SK-N-SH (cell line): Measurements from ENCODE around the gene BABAM2. TPM values are rescaled to one million over a fixed set of nuclear protein-coding genes. Genes with fewer than 3 reads are reported as not detected.

Experiments used
- CTCF ChIA-PET: fragments of 300-600, 350-600 bp; formaldehyde crosslinking; extraction: SDS; loops from one replicate; lab custom pipeline; 2021; lab: Yijun Ruan, JAX
- POLR2A ChIA-PET: fragments of 350-600 bp; sonication (Branson Sonifier 250); formaldehyde crosslinking; extraction: SDS; loops from one replicate; lab custom pipeline; 2020; ENCODE audit warnings: antibody characterized with exemption, inconsistent platforms; lab: Yijun Ruan, JAX
- DNase-seq: peaks from one replicate; pipeline ENCODE4 v3.0.0; 2012
- H2AFZ ChIP-seq: fragments of 200-600 bp; sonication (generic); 2 replicates; pipeline ENCODE4 v1.8.1; 2016; ENCODE audit warnings: antibody characterized with exemption, mild to moderate bottlenecking, low read depth
- H3F3A ChIP-seq: fragments of 200-600 bp; sonication (generic); replicated peaks from 2 replicates; pipeline ENCODE3; 2016; ENCODE audit warnings: antibody characterized with exemption, mild to moderate bottlenecking; ENCODE audit not compliant: insufficient read depth
- H3K27ac ChIP-seq, 2 experiments: fragments of 200-500 bp in 1 of 2; fragments of 200-600 bp in 1 of 2; sonication (Bioruptor generic) in 1 of 2; sonication (generic), shearing (Covaris generic) in 1 of 2; 2 replicates each; pipeline versions ENCODE4 v1.5.1 to v1.6.1; 2014 to 2016; ENCODE audit warnings: low read depth in 2 of 2, inconsistent platforms in 1 of 2, low read length in 1 of 2, mild to moderate bottlenecking in 1 of 2, mixed read lengths in 1 of 2
- H3K27me3 ChIP-seq: fragments of 200-600 bp; sonication (generic), shearing (Covaris generic); 2 replicates; pipeline ENCODE4 v1.6.1; 2016; ENCODE audit warnings: mixed run types; ENCODE audit not compliant: insufficient read depth
- H3K36me3 ChIP-seq, 2 experiments: fragments of 200-500 bp in 1 of 2; fragments of 200-600 bp in 1 of 2; sonication (Bioruptor generic) in 1 of 2; sonication (generic) in 1 of 2; replicated peaks in 1 of 2; 2 replicates each; pipeline versions ENCODE3 to v1.5.1; 2014 to 2016; ENCODE audit warnings: low read length in 1 of 2, mild to moderate bottlenecking in 1 of 2; ENCODE audit not compliant: insufficient read depth in 2 of 2, control insufficient read depth in 1 of 2
- H3K4me1 ChIP-seq, 2 experiments: fragments of 200-500 bp in 1 of 2; fragments of 200-600 bp in 1 of 2; sonication (Bioruptor generic) in 1 of 2; sonication (generic), shearing (Covaris generic) in 1 of 2; 2 replicates each; pipeline versions ENCODE4 v1.5.1 to v1.6.1; 2014 to 2016; ENCODE audit warnings: low read depth in 1 of 2, low read length in 1 of 2, mixed run types in 1 of 2; ENCODE audit not compliant: insufficient read depth in 2 of 2, control insufficient read depth in 1 of 2
- H3K4me2 ChIP-seq: fragments of 200-600 bp; sonication (generic), shearing (Covaris generic); 2 replicates; pipeline ENCODE4 v1.6.1; 2017; ENCODE audit warnings: mixed run types
- H3K4me3 ChIP-seq, 2 experiments: fragments of 200-500 bp in 1 of 2; fragments of 200-600 bp in 1 of 2; sonication (Bioruptor generic) in 1 of 2; sonication (generic), shearing (Covaris generic) in 1 of 2; 2 replicates each; pipeline versions ENCODE4 v1.5.1 to v1.8.1; 2014 to 2016; ENCODE audit warnings: low read depth in 2 of 2, inconsistent platforms in 1 of 2, low read length in 1 of 2, mild to moderate bottlenecking in 1 of 2, mixed read lengths in 1 of 2, moderate library complexity in 1 of 2
- H3K79me2 ChIP-seq: fragments of 200-600 bp; sonication (generic); 2 replicates; pipeline ENCODE4 v1.8.1; 2017; ENCODE audit warnings: mild to moderate bottlenecking; ENCODE audit not compliant: insufficient read depth
- H3K9ac ChIP-seq: fragments of 200-600 bp; sonication (generic); 2 replicates; pipeline ENCODE4 v1.6.1; 2017; ENCODE audit warnings: mixed run types
- H3K9me2 ChIP-seq: fragments of 200-600 bp; sonication (generic); 2 replicates; pipeline ENCODE4 v1.6.1; 2017; ENCODE audit warnings: mixed run types
- H3K9me3 ChIP-seq: fragments of 200-600 bp; sonication (generic); 2 replicates; pipeline ENCODE4 v1.6.1; 2017; ENCODE audit warnings: mixed run types, mild to moderate bottlenecking, moderate library complexity
- H4K20me1 ChIP-seq: fragments of 200-600 bp; sonication (generic); 2 replicates; pipeline ENCODE4 v1.6.1; 2017; ENCODE audit warnings: mild to moderate bottlenecking, mixed run types; ENCODE audit not compliant: insufficient read depth
- EP300 ChIP-seq, 2 experiments: IDR thresholded peaks; 2 replicates each; pipeline versions ENCODE4 v1.4.0 to v1.6.1; 2012; ENCODE audit warnings: borderline replicate concordance in 1 of 2, low read depth in 1 of 2, low read length in 1 of 2
- EZH2phosphoT487 ChIP-seq: fragments of 200-600 bp; sonication (generic); IDR thresholded peaks from 2 replicates; pipeline ENCODE4 v1.6.1; 2017; ENCODE audit warnings: low read depth, mixed run types, mild to moderate bottlenecking, antibody characterized with exemption, moderate library complexity, borderline replicate concordance
- FOSL2 ChIP-seq: IDR thresholded peaks from 2 replicates; pipeline ENCODE4 v1.4.0; 2012; ENCODE audit warnings: low read depth, mild to moderate bottlenecking, moderate library complexity, borderline replicate concordance
- FOXJ3 ChIP-seq: sonication (generic); formaldehyde crosslinking; IDR thresholded peaks from 2 replicates; pipeline ENCODE4 v1.5.1; 2020; ENCODE audit warnings: mild to moderate bottlenecking, missing genetic modification reagents
- GABPA ChIP-seq: IDR thresholded peaks from 2 replicates; pipeline ENCODE4 v1.4.0; 2012; ENCODE audit warnings: low read depth, mild to moderate bottlenecking
- GATA2 ChIP-seq: sonication (generic); formaldehyde crosslinking; IDR thresholded peaks from 2 replicates; pipeline ENCODE4 v1.5.0; 2020; ENCODE audit warnings: mild to moderate bottlenecking, missing genetic modification reagents
- JUND ChIP-seq: IDR thresholded peaks from 2 replicates; pipeline ENCODE4 v1.4.0; 2012
- MXI1 ChIP-seq: IDR thresholded peaks from 2 replicates; pipeline ENCODE4 v1.6.1; 2012; ENCODE audit warnings: mild to moderate bottlenecking, low read depth, low read length, improper control_type of control experiment
- NFIC ChIP-seq: IDR thresholded peaks from 2 replicates; pipeline ENCODE4 v1.4.0; 2012; ENCODE audit warnings: borderline replicate concordance
- NRF1 ChIP-seq: IDR thresholded peaks from 2 replicates; pipeline ENCODE4 v1.6.1; 2012; ENCODE audit warnings: low read depth, mild to moderate bottlenecking, low read length
- TAF1 ChIP-seq: IDR thresholded peaks from 2 replicates; pipeline ENCODE4 v1.6.1; 2012; ENCODE audit warnings: low read depth, mild to moderate bottlenecking, low read length, moderate library complexity, borderline replicate concordance
- TCF12 ChIP-seq: IDR thresholded peaks from 2 replicates; pipeline ENCODE4 v1.4.0; 2012
- YY1 ChIP-seq: IDR thresholded peaks from 2 replicates; pipeline ENCODE4 v1.4.0; 2012; ENCODE audit warnings: low read depth, mild to moderate bottlenecking
- WGBS: methylation state at CpG from one replicate; pipeline ENCODE4 v1.1.6; 2017; ENCODE audit warnings: low lambda C conversion rate; 5-methylcytosine and 5-hydroxymethylcytosine counted together
- polyA plus RNA-seq, 3 experiments: library from polyadenylated mRNA; depleted of rRNA; stranded (reverse); fragments of >200 nt; gene quantifications; 2 replicates each; pipeline ENCODE4 v1.2.3, GENCODE V29; 2012
- TF ChIP-seq, protein P1 (sequence below): IDR thresholded peaks from 2 replicates; pipeline ENCODE4 v1.4.0; 2012; ENCODE audit warnings: low read depth
- TF ChIP-seq, protein P2 (sequence below): IDR thresholded peaks from 2 replicates; pipeline ENCODE4 v1.4.0; 2012; ENCODE audit warnings: low read depth, borderline replicate concordance
- TF ChIP-seq, protein P3 (sequence below): IDR thresholded peaks from 2 replicates; pipeline ENCODE4 v1.6.1; 2012; ENCODE audit warnings: mild to moderate bottlenecking, low read depth, low read length, moderate library complexity
- TF ChIP-seq, protein P4 (sequence below): IDR thresholded peaks from 2 replicates; pipeline ENCODE4 v1.4.0; 2012; ENCODE audit warnings: low read depth, borderline replicate concordance
- TF ChIP-seq, protein P5 (sequence below): fragments of 200-600 bp; sonication (generic); IDR thresholded peaks from 2 replicates; pipeline ENCODE4 v1.6.1; 2017; ENCODE audit warnings: antibody characterized with exemption, mild to moderate bottlenecking, moderate library complexity

BABAM2 gene
- polyA plus RNA-seq, 1 of the 3 experiments (the other 2 are of a cell fraction) = 34.0 TPM

DNA sequence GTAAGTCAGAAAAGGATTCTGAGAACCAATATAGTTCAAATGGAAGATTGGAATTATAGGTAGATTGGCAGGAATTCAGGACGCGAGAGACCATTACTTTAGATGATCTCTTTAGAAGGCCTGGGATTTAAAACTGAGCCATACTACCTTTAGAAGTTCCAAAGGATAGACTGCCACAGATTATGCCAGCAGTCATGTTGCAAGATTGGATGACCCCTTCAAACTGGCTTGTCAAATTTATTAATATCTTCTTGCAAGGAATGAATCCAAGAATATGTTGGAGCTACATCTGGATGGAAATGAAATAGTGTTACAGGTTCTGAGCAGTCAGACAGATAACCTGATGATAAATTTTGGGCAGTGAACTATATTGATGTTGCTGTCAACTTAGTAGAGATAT, 22.0 kb downstream of the BABAM2 start:
- Histone ChIP-seq H3K27me3 (no peaks in the 10 kb centered on the region), H3K4me3 (no peak overlapping the region), H3K79me2 (no peaks in the 10 kb centered on the region), H3K9me3 (no peaks in the 10 kb centered on the region), H3K36me3 (no peaks in the 10 kb centered on the region), H3K4me2 (no peak overlapping the region)
- TF ChIP-seq, protein P1, sequence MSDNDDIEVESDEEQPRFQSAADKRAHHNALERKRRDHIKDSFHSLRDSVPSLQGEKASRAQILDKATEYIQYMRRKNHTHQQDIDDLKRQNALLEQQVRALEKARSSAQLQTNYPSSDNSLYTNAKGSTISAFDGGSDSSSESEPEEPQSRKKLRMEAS = no peak
- no peak for TF ChIP-seq FOXJ3
- no peak for TF ChIP-seq GABPA
- TF ChIP-seq, protein P2, sequence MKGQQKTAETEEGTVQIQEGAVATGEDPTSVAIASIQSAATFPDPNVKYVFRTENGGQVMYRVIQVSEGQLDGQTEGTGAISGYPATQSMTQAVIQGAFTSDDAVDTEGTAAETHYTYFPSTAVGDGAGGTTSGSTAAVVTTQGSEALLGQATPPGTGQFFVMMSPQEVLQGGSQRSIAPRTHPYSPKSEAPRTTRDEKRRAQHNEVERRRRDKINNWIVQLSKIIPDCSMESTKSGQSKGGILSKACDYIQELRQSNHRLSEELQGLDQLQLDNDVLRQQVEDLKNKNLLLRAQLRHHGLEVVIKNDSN = no peak
- no peak for TF ChIP-seq YY1
- TF ChIP-seq, protein P3, sequence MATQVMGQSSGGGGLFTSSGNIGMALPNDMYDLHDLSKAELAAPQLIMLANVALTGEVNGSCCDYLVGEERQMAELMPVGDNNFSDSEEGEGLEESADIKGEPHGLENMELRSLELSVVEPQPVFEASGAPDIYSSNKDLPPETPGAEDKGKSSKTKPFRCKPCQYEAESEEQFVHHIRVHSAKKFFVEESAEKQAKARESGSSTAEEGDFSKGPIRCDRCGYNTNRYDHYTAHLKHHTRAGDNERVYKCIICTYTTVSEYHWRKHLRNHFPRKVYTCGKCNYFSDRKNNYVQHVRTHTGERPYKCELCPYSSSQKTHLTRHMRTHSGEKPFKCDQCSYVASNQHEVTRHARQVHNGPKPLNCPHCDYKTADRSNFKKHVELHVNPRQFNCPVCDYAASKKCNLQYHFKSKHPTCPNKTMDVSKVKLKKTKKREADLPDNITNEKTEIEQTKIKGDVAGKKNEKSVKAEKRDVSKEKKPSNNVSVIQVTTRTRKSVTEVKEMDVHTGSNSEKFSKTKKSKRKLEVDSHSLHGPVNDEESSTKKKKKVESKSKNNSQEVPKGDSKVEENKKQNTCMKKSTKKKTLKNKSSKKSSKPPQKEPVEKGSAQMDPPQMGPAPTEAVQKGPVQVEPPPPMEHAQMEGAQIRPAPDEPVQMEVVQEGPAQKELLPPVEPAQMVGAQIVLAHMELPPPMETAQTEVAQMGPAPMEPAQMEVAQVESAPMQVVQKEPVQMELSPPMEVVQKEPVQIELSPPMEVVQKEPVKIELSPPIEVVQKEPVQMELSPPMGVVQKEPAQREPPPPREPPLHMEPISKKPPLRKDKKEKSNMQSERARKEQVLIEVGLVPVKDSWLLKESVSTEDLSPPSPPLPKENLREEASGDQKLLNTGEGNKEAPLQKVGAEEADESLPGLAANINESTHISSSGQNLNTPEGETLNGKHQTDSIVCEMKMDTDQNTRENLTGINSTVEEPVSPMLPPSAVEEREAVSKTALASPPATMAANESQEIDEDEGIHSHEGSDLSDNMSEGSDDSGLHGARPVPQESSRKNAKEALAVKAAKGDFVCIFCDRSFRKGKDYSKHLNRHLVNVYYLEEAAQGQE = no peak
- no peak for TF ChIP-seq FOSL2
- TF ChIP-seq, protein P4, sequence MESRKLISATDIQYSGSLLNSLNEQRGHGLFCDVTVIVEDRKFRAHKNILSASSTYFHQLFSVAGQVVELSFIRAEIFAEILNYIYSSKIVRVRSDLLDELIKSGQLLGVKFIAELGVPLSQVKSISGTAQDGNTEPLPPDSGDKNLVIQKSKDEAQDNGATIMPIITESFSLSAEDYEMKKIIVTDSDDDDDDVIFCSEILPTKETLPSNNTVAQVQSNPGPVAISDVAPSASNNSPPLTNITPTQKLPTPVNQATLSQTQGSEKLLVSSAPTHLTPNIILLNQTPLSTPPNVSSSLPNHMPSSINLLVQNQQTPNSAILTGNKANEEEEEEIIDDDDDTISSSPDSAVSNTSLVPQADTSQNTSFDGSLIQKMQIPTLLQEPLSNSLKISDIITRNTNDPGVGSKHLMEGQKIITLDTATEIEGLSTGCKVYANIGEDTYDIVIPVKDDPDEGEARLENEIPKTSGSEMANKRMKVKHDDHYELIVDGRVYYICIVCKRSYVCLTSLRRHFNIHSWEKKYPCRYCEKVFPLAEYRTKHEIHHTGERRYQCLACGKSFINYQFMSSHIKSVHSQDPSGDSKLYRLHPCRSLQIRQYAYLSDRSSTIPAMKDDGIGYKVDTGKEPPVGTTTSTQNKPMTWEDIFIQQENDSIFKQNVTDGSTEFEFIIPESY = no peak
- no peak for TF ChIP-seq NFIC
- no peak for TF ChIP-seq JUND
- no peak for TF ChIP-seq TAF1
- TF ChIP-seq GATA2 (CRISPR knock-in tag) = no peak
- no peak for TF ChIP-seq EZH2phosphoT487
- TF ChIP-seq MXI1 = no peak
- no peak for TF ChIP-seq NRF1
- TF ChIP-seq, protein P5, sequence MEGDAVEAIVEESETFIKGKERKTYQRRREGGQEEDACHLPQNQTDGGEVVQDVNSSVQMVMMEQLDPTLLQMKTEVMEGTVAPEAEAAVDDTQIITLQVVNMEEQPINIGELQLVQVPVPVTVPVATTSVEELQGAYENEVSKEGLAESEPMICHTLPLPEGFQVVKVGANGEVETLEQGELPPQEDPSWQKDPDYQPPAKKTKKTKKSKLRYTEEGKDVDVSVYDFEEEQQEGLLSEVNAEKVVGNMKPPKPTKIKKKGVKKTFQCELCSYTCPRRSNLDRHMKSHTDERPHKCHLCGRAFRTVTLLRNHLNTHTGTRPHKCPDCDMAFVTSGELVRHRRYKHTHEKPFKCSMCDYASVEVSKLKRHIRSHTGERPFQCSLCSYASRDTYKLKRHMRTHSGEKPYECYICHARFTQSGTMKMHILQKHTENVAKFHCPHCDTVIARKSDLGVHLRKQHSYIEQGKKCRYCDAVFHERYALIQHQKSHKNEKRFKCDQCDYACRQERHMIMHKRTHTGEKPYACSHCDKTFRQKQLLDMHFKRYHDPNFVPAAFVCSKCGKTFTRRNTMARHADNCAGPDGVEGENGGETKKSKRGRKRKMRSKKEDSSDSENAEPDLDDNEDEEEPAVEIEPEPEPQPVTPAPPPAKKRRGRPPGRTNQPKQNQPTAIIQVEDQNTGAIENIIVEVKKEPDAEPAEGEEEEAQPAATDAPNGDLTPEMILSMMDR = no peak
- TF ChIP-seq EP300 (IDR thresholded peaks at IDR 0.05; ENCODE audit: borderline replicate concordance in 1 of 2, low read depth in 1 of 2, low read length in 1 of 2) = no peak
- TF ChIP-seq TCF12 = no peak
- TF ChIP-seq, all 33 proteins: peak for 0
- no peak for DNase-seq
- WGBS = 95% methylated on average over 2 of the region's 2 CpGs
- ChIA-PET CTCF (interaction anchor here (0.7 to 1.0 kb wide), 2 partner anchors 44 to 69 kb away, joined by 3 to 4 read pairs; no protein-coding TSS in a partner anchor), POLR2A (no interaction called here)
- Histone ChIP-seq H3F3A (peaks cover 6% of the 10 kb centered on the region), H4K20me1 (no peaks in the 10 kb centered on the region), H3K9ac (no peak overlapping the region), H3K27ac (no peak overlapping the region), H3K9me2 (no peaks in the 10 kb centered on the region), H3K4me1 (peaks cover 4 to 13% of the 10 kb centered on the region in 2 experiments; a peak in 3 of 4 replicates), H2AFZ (no peak overlapping the region)
